Neural cell (in vitro differentiated cells): ENCODE measurements around the gene EVX1.

Experiments used
- CTCF ChIP-seq: fragments of 450-650 bp; IDR thresholded peaks from 2 replicates; pipeline ENCODE4 v1.5.1; 2014; ENCODE audit warnings: antibody characterized with exemption, mild to moderate bottlenecking, moderate library complexity; ENCODE audit not compliant: poor library complexity, severe bottlenecking
- EP300 ChIP-seq: fragments of 450-650 bp; conservative IDR thresholded peaks from 2 replicates; pipeline ENCODE4 v1.6.1; 2014; ENCODE audit warnings: antibody characterized with exemption, mild to moderate bottlenecking, moderate library complexity; ENCODE audit not compliant: poor library complexity, severe bottlenecking
- EZH2 ChIP-seq: fragments of 200-600, 300-800 bp; shearing (Covaris generic), sonication (generic); IDR thresholded peaks from 2 replicates; pipeline ENCODE4 v1.6.1; 2014; ENCODE audit warnings: antibody characterized with exemption, low read length, borderline replicate concordance, mild to moderate bottlenecking; ENCODE audit not compliant: insufficient read depth, poor library complexity, severe bottlenecking
- MXI1 ChIP-seq: fragments of 450-650 bp; conservative IDR thresholded peaks from 2 replicates; pipeline ENCODE4 v1.6.1; 2014; ENCODE audit warnings: antibody characterized with exemption, mild to moderate bottlenecking; ENCODE audit not compliant: poor library complexity, severe bottlenecking
- POLR2AphosphoS5 ChIP-seq: IDR thresholded peaks from 2 replicates; pipeline ENCODE4 v1.6.1; 2012
- REST ChIP-seq: IDR thresholded peaks from 2 replicates; pipeline ENCODE4 v1.6.1; 2012; ENCODE audit warnings: borderline replicate concordance
- TAF1 ChIP-seq: IDR thresholded peaks from 2 replicates; pipeline ENCODE4 v1.6.1; 2012; ENCODE audit warnings: low read depth

- TF ChIP-seq EZH2 (no peak), CTCF (no peak), POLR2AphosphoS5 (no peak), EP300 (no peak), REST (no peak), TAF1 (no peak), MXI1 (no peak)
Measured at GRCh38 chr7:27245124-27245797, 2.7 kb downstream of the EVX1 start.
